Islet of Langerhans (tissue), 1 donor: ENCODE measurements around the gene ZNHIT6.
"Not testable (repeated sequence)": the region's sequence is repeated elsewhere in the genome, so short reads cannot be mapped to it uniquely, and the experiment has no call there.

ENCODE experiments used
- FAIRE-seq: peaks from one replicate; lab custom pipeline; 2011; peaks lifted over from hg19 to GRCh38; lab: Jason Lieb, UNC

The ZNHIT6 gene, protein sequence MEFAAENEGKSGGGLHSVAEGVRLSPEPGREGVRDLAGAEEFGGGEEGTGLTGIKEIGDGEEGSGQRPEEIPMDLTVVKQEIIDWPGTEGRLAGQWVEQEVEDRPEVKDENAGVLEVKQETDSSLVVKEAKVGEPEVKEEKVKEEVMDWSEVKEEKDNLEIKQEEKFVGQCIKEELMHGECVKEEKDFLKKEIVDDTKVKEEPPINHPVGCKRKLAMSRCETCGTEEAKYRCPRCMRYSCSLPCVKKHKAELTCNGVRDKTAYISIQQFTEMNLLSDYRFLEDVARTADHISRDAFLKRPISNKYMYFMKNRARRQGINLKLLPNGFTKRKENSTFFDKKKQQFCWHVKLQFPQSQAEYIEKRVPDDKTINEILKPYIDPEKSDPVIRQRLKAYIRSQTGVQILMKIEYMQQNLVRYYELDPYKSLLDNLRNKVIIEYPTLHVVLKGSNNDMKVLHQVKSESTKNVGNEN

DNA sequence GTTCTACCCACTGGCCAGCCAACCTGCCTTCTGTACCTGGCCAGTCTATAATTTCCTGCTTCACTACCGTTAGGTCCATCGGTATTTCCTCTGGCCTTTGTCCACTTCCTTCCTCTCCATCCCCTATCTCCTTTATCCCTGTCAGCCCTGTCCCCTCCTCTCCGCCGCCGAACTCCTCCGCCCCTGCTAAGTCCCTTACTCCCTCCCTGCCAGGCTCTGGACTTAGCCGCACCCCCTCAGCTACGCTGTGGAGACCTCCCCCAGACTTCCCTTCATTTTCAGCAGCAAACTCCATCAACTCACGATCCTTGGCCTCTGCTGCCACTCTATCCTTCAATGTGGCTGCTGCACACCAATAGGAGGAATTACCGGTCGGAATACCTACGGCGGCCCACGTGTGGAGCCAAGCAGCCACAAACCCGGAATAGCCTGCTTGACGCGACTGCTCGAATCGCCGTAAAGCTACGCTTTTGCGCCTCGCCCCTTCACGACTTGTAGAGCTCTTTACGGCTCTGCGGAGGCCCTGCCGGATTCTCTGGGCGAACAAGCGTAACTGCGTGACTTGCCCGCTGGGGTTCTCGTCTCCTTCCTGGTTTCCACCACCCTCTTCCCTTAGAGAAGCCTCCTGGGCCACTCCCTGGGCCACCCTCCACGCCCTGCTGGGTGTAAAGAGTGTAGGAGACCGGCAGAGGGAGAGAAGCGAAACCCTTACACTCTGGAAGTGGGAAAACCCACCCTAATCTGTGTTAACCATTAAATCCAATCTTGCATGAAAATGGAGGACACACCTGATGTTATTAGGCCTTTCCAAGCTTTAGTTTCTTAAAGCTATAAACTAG is at the start of gene ZNHIT6:
Gene ZNHIT6 (minus strand): TSS at position 444 of the 839 bp plus-strand sequence. CDS start 149 bp downstream, at position 295.
- no peak for FAIRE-seq

- no peak for FAIRE-seq
These were observed 48.6 kb upstream of the ZNHIT6 start for GRCh38 chr1:85756864-85757263.

DNA sequence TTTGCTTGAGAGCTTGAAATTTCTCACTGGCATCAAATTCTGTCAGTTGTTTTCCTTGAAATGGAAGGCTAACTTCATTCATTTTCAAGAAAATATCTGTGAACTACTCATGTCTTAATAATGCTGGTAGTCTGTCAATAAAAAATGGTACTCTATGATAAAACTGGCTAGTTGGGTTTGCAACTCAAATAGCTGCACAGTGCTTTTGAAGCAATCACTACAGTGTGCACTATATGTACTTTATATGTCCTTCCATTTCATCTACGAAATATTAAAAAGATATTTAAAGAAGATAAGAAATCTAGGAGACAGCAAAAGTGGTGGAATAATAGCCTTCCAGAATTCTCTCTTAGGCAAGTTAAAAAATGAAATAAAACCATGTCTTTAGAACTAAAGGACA is 39.9 kb upstream of the ZNHIT6 start:
- no peak for FAIRE-seq

- no peak for FAIRE-seq
These were observed 38.5 kb upstream of the ZNHIT6 start for GRCh38 chr1:85746777-85747176.

GRCh38 chr1:85743814-85744213 is 35.6 kb upstream of the ZNHIT6 start:
- no peak for FAIRE-seq

- no peak for FAIRE-seq
These were observed 26.7 kb upstream of the ZNHIT6 start for GRCh38 chr1:85734931-85735330.

GRCh38 chr1:85718678-85719340 is 10.6 kb upstream of the ZNHIT6 start:
- no peak for FAIRE-seq

DNA sequence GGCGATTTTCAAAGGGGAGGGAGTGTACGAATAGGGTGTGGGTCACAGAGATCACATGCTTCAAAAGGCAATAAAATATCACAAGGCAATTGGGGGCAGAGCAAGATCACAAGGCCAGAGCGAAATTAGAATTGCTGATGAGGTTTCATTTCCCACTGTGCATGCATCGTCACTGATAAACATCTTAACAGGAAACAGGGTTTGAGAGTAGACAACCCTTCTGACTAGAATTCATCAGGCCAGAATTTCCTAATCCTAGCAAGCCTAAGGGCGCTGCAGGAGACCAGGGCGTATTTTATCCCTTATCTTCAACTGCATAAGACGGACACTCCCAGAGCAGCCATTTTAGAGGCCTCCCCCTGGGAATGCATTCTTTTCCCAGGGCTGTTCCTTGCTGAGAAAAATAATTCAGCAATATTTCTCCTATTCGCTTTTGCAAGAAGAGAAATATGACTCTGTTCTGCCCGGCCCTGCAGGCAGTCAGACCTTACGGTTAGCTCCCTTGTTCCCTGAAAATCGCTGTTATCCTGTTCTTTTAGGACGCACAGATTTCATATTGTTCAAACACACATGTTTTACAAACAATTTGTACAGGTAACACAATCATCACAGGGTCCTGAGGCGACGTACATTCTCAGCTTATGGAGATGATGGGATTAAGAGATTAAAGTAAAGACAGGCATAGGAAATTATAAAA is 6.3 kb upstream of the ZNHIT6 start:
- FAIRE-seq, result not testable (repeated sequence)

GRCh38 chr1:85708829-85709227 is 595 bp upstream of the ZNHIT6 start:
- no peak for FAIRE-seq

DNA sequence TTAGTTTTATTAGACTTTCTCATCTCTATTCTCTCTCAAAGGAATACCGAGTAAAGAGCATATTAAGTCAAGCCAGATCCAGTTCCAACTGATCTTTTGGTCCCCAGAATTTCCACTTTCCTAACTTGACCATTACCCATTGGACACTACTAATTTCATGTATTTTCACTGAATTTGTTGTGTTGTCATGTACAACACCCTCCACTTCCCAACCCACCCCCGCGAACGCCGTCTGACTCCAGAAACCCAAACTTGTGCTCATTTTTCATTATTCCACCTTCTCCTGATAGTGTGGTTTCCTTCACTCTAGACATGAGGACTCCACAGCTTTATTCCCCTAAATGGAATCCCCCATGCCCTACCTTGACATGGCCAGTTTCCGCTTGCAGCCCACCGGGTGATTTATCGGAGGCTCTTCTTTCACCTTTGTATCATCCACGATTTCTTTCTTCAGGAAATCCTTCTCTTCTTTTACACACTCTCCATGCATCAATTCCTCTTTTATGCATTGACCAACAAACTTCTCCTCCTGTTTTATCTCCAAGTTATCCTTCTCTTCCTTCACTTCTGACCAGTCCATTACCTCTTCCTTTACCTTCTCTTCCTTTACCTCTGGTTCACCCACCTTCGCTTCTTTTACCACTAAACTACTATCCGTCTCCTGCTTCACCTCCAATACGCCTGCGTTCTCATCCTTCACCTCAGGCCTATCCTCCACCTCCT is 805 bp downstream of the ZNHIT6 start:
- FAIRE-seq, result no peak

GRCh38 chr1:85705940-85706339 is 2.3 kb downstream of the ZNHIT6 start:
- FAIRE-seq, result no peak

- FAIRE-seq, result no peak
These were observed 7.8 kb downstream of the ZNHIT6 start for GRCh38 chr1:85700422-85700821.

DNA sequence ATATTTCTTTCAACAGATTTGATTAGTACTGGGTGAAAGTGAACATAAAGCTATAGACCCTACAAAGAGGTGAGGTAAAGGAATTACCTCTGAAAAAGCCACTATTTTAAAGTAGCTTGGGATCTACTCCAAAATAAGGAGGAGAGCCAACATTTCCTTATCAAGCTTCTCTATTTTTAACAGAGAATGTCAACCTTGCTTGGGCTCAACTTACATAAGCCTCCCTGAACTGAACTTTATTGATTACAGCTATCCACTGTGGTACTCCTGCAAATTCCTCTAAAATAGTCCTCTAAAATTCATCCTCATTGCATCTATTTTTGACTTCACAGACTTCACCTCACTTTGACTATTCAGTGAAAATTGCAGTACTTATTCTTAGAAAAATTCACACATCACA is 10.3 kb downstream of the ZNHIT6 start:
- no peak for FAIRE-seq

DNA sequence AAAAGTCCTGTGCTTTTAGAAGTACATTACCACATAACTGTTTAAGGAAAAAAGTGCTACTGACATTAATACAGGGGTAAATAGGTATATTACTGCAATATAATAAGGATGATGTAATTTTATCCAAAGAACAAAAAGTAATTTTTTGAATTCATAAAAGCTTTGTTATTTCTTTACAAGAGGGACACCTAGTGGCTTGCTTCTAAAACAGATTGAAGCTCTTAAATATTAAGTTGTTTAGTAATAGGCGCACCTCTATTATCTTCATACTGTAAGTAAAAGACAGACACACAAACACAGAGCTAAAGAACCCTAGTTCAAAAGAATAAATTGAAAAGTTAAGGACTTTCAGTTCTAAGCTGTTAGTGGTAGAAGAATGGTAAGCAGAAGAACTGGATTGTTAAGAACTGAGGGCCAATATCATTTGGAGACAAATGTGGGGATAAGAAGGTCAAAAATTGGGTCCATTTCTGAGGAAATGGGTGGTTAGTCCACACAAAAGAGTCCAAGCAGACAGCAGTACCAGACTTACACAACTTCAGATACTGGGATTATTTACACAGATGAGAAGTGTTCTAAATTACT is 15.4 kb downstream of the ZNHIT6 start:
- peak; percentile 41 for FAIRE-seq

- FAIRE-seq, result no peak
These were observed 18.3 kb downstream of the ZNHIT6 start for GRCh38 chr1:85689775-85690404.

DNA sequence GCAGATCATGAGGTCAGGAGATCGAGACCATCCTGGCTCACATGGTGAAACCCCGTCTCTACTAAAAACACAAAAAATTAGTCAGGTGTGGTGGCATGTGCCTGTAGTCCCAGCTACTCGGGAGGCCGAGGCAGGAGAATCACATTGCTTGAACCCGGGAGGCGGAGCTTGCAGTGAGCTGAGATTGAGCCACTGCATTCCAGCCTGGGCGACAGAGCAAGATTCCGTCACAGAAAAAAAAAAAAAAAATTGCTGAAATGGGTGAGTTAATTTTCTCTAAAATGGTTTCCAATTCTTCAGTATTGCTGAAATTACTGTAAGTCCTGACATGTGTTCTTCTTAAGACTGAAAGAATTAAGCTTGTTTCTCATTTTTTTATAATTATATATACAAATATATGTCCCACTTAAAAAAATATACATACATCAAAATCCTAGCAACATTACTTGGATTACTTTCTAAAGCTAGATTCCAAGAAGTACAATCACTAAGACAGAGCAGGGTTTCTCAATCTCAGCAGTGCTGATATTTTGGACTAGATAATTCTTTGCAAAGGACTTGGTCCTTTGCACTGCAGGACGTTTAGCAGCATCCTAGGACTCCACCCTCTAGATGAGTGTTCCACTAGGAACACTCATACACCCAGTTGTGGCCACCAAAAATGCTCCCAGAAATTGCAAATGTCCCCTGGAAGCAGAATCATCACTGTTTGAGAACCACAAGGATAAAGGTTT is 24.8 kb downstream of the ZNHIT6 start:
- no peak for FAIRE-seq

GRCh38 chr1:85681087-85681486 is 27.1 kb downstream of the ZNHIT6 start:
- FAIRE-seq, result no peak

- no peak for FAIRE-seq
These were observed 30.0 kb downstream of the ZNHIT6 start for GRCh38 chr1:85678193-85678592.

- FAIRE-seq, result no peak
These were observed 30.6 kb downstream of the ZNHIT6 start for GRCh38 chr1:85677656-85678055.
